Loucy (cell line): ENCODE data around the gene GLI1.

Experiments used
- H2AFZ ChIP-seq: fragments of 200-600 bp; sonication (generic); 2 replicates; pipeline ENCODE4 v1.6.0; 2016; ENCODE audit warnings: antibody characterized with exemption, mild to moderate bottlenecking, low read length, moderate library complexity
- H3F3A ChIP-seq: fragments of 200-600 bp; 2 replicates; pipeline ENCODE4 v1.6.0; 2016; ENCODE audit warnings: antibody characterized with exemption, low read depth, mild to moderate bottlenecking
- H3K27me3 ChIP-seq: fragments of 200-600 bp; sonication (generic); 2 replicates; pipeline ENCODE4 v1.6.1; 2014; ENCODE audit warnings: low read length, mild to moderate bottlenecking; ENCODE audit not compliant: insufficient read depth, poor library complexity, severe bottlenecking
- H3K36me3 ChIP-seq: fragments of 200-600 bp; sonication (generic); 2 replicates; pipeline ENCODE4 v1.6.1; 2016; ENCODE audit warnings: low read length; ENCODE audit not compliant: insufficient read depth
- H3K4me1 ChIP-seq: fragments of 200-600 bp; sonication (generic); 2 replicates; pipeline ENCODE4 v1.5.1; 2014; ENCODE audit warnings: low read length, mild to moderate bottlenecking; ENCODE audit not compliant: insufficient read depth, poor library complexity, severe bottlenecking
- H3K4me2 ChIP-seq: fragments of 200-600 bp; sonication (generic); 2 replicates; pipeline ENCODE4 v1.6.0; 2014; ENCODE audit warnings: antibody characterized with exemption, low read length, low read depth, mild to moderate bottlenecking; ENCODE audit not compliant: poor library complexity, severe bottlenecking
- H3K4me3 ChIP-seq: fragments of 200-600 bp; sonication (generic); 2 replicates; pipeline ENCODE4 v1.5.1; 2014; ENCODE audit warnings: low read length, mild to moderate bottlenecking, mixed read lengths; ENCODE audit not compliant: poor library complexity, severe bottlenecking
- H3K79me2 ChIP-seq: fragments of 200-600 bp; sonication (generic); 2 replicates; pipeline ENCODE4 v1.6.1; 2014; ENCODE audit warnings: low read length; ENCODE audit not compliant: insufficient read depth
- H3K9ac ChIP-seq: fragments of 200-600 bp; sonication (generic); 2 replicates; pipeline ENCODE4 v1.6.0; 2014; ENCODE audit warnings: mild to moderate bottlenecking, low read depth, low read length, moderate library complexity; ENCODE audit not compliant: poor library complexity, severe bottlenecking
- H3K9me2 ChIP-seq: fragments of 200-600 bp; sonication (generic); replicated peaks from 2 replicates; pipeline ENCODE4 v1.6.1; 2016; ENCODE audit warnings: low read depth, low read length, mixed read lengths
- H3K9me3 ChIP-seq: fragments of 200-600 bp; sonication (generic); 2 replicates; pipeline ENCODE4 v1.6.1; 2014; ENCODE audit warnings: mild to moderate bottlenecking, antibody characterized with exemption, low read length, low read depth; ENCODE audit not compliant: insufficient read depth
- H4K20me1 ChIP-seq: fragments of 200-600 bp; sonication (generic); 2 replicates; pipeline ENCODE4 v1.6.0; 2014; ENCODE audit warnings: antibody characterized with exemption, low read length, mild to moderate bottlenecking; ENCODE audit not compliant: insufficient read depth, poor library complexity, severe bottlenecking
- CTCF ChIP-seq: fragments of 200-600 bp; sonication (generic); conservative IDR thresholded peaks from 2 replicates; pipeline ENCODE4 v1.5.1; 2014; ENCODE audit warnings: mild to moderate bottlenecking, antibody characterized with exemption, low read length
- EZH2phosphoT487 ChIP-seq: fragments of 200-600 bp; IDR thresholded peaks from 2 replicates; pipeline ENCODE4 v1.6.1; 2018; ENCODE audit warnings: antibody characterized with exemption, mild to moderate bottlenecking, moderate library complexity, borderline replicate concordance

The GLI1 gene

GRCh38 chr12:57483466-57483865 lies 23.9 kb downstream of the GLI1 start:
- TF ChIP-seq CTCF (no peak), EZH2phosphoT487 (no peak)
- peaks cover 12% of the 10 kb centered on the region for H3K79me2 ChIP-seq
- no peaks in the 10 kb centered on the region for H3K36me3 ChIP-seq
- H4K20me1 ChIP-seq: peaks cover 3% of the 10 kb centered on the region
- no peak overlapping the region for H3K4me3 ChIP-seq
- 0 out of 2 replicates have a peak overlapping the region, but pooled peaks have one; percentile 52 for H2AFZ ChIP-seq
- H3K9me3 ChIP-seq: no peaks in the 10 kb centered on the region
- no peak overlapping the region for H3K4me2 ChIP-seq
- peaks cover 32% of the 10 kb centered on the region for H3K4me1 ChIP-seq
- no peaks in the 10 kb centered on the region for H3K9me2 ChIP-seq
- H3K27me3 ChIP-seq: no peaks in the 10 kb centered on the region
- peaks cover 8% of the 10 kb centered on the region; the same call in 1 of the 2 replicates for H3F3A ChIP-seq
- no peak overlapping the region for H3K9ac ChIP-seq

GRCh38 chr12:57485695-57486094 lies 26.1 kb downstream of the GLI1 start:
- Histone ChIP-seq H4K20me1 (peaks cover 23% of the 10 kb centered on the region), H3K4me2 (no peak overlapping the region), H3F3A (0 out of 2 replicates have a peak, but pooled peaks cover 3% of the 10 kb centered on the region), H3K36me3 (peaks cover 8% of the 10 kb centered on the region; the same call in 1 of the 2 replicates), H3K4me1 (peaks cover 25% of the 10 kb centered on the region), H3K79me2 (peaks cover 27% of the 10 kb centered on the region), H3K4me3 (no peak overlapping the region), H3K27me3 (no peaks in the 10 kb centered on the region), H3K9ac (no peak overlapping the region), H2AFZ (no peak overlapping the region), H3K9me2 (no peaks in the 10 kb centered on the region), H3K9me3 (no peaks in the 10 kb centered on the region)
- TF ChIP-seq CTCF (no peak), EZH2phosphoT487 (no peak)

GRCh38 chr12:57487055-57487596 lies 27.5 kb downstream of the GLI1 start:
- no peaks in the 10 kb centered on the region for H3F3A ChIP-seq
- H2AFZ ChIP-seq: peak overlapping the region; percentile 71
- H3K27me3 ChIP-seq: no peaks in the 10 kb centered on the region
- TF ChIP-seq EZH2phosphoT487: no peak
- TF ChIP-seq CTCF: no peak
- H3K36me3 ChIP-seq: peaks cover 19% of the 10 kb centered on the region; the same call in 1 of the 2 replicates
- H3K9me3 ChIP-seq: no peaks in the 10 kb centered on the region
- H3K9me2 ChIP-seq: no peaks in the 10 kb centered on the region
- H3K4me1 ChIP-seq: peaks cover 19% of the 10 kb centered on the region
- H3K4me3 ChIP-seq: no peak overlapping the region
- no peak overlapping the region for H3K9ac ChIP-seq
- peaks cover 32% of the 10 kb centered on the region for H3K79me2 ChIP-seq
- no peak overlapping the region for H3K4me2 ChIP-seq
- peaks cover 25% of the 10 kb centered on the region for H4K20me1 ChIP-seq
